Measurements from ENCODE around the gene ACE.
A peak's percentile ranks its signal among the peaks of the same experiment; 100 is the strongest.

Gene ACE

DNA sequence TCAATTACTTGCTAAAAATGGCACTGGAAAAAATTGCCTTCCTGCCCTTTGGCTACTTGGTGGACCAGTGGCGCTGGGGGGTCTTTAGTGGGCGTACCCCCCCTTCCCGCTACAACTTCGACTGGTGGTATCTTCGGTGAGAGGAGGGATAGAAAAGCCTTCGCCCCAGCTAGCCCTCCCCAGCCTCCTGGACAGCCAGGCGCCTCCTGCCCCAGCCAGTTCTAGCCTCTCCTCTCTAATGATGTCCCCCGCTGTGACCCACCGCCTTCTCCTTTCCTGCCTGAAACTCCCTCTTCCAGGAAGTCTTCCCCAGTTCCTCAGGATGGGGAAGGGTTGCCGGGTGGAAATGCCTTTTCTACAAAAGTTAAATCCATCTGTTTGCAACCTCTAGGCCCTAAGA lies 6.2 kb downstream of the ACE start:
- Histone ChIP-seq H3K9me3 (ENCODE audit: control insufficient read depth, insufficient read depth, low read depth, low read length) (no peaks in the 10 kb centered on the region), H3K36me3 (ENCODE audit: control insufficient read depth in 2 of 2, insufficient read depth in 1 of 2, low read length in 2 of 2) (no peaks in the 10 kb centered on the region; a peak in 1 of 3 replicates), H3K4me3 (ENCODE audit: low read depth, low read length) (no peak overlapping the region), H3K4me1 (ENCODE audit: control insufficient read depth, insufficient read depth, low read length) (peaks cover 3% of the 10 kb centered on the region), H3K27ac (ENCODE audit: extremely low read depth, low read depth, low read length) (no peak overlapping the region)
- no peak for TF ChIP-seq ZNF791 (tag by site-specific recombination; IDR thresholded peaks at IDR 0.05)
- no peak for TF ChIP-seq ZNF16 (tag by site-specific recombination; IDR thresholded peaks at IDR 0.05; ENCODE audit: low read depth)
- no peak for TF ChIP-seq ZNF580 (tag by site-specific recombination; IDR thresholded peaks at IDR 0.05)
- peak; percentile 46; the same call in 1 of the 2 replicates for TF ChIP-seq ZIC2 (tag by site-specific recombination; IDR thresholded peaks at IDR 0.05)
- POLR2A ChIA-PET, result no interaction called here
- CTCF ChIA-PET, result interaction anchor here (8.1 kb wide), 1 partner anchor 57 kb away, joined by 159 read pairs; no protein-coding TSS in a partner anchor

DNA sequence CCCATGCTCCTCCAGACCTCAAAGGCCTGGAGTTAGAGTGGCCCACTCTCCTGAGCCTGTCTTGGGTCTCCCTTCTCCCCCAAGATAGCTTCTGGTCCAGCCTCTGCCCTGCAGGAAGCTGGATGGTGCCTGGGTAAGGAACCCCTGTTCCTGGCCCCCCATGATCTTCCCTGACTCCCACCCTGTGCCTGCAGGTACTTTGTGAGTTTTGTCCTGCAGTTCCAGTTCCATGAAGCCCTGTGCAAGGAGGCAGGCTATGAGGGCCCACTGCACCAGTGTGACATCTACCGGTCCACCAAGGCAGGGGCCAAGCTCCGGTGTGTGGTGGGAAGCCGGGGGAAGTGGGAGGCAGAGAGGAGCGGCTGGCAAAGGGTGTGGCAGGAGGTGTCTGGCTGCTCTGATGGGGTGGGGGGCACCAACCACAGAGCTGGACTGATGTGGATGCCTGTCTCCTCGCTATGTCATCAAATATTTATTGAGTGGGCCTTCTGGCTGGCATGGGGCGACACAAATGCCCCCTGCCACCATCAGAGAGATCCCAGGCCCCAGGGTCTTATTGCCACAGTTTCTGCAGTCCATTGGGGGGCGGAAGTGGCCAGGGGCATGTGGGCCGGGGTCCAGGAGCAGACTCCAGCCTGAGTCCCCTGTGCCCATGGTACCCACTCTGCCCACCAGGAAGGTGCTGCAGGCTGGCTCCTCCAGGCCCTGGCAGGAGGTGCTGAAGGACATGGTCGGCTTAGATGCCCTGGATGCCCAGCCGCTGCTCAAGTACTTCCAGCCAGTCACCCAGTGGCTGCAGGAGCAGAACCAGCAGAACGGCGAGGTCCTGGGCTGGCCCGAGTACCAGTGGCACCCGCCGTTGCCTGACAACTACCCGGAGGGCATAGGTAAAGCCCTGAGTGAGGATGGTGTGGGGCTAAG lies 7.1 kb downstream of the ACE start:
- TF ChIP-seq, protein P1, sequence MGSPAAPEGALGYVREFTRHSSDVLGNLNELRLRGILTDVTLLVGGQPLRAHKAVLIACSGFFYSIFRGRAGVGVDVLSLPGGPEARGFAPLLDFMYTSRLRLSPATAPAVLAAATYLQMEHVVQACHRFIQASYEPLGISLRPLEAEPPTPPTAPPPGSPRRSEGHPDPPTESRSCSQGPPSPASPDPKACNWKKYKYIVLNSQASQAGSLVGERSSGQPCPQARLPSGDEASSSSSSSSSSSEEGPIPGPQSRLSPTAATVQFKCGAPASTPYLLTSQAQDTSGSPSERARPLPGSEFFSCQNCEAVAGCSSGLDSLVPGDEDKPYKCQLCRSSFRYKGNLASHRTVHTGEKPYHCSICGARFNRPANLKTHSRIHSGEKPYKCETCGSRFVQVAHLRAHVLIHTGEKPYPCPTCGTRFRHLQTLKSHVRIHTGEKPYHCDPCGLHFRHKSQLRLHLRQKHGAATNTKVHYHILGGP (tag by site-specific recombination; IDR thresholded peaks at IDR 0.05), result no peak
- TF ChIP-seq ZIC2 (tag by site-specific recombination; IDR thresholded peaks at IDR 0.05) (no peak), SALL2 (tag by site-specific recombination; IDR thresholded peaks at IDR 0.05; ENCODE audit: borderline replicate concordance) (no peak), GLIS2 (tag by site-specific recombination; IDR thresholded peaks at IDR 0.05) (0 out of 2 replicates have a peak, but pooled peaks have one; percentile 9), WT1 (tag by site-specific recombination; IDR thresholded peaks at IDR 0.05) (no peak), PBX3 (CRISPR knock-in tag; IDR thresholded peaks at IDR 0.05) (no peak), HIC1 (tag by site-specific recombination; IDR thresholded peaks at IDR 0.05) (0 out of 2 replicates have a peak, but pooled peaks have one; percentile 17), ZNF664 (tag by site-specific recombination; IDR thresholded peaks at IDR 0.05) (no peak), ZNF677 (tag by site-specific recombination; IDR thresholded peaks at IDR 0.05) (no peak), ZNF175 (tag by site-specific recombination; IDR thresholded peaks at IDR 0.05) (no peak), ZNF830 (tag by site-specific recombination; IDR thresholded peaks at IDR 0.05; ENCODE audit: low read depth) (no peak)
- TF ChIP-seq, protein P2, sequence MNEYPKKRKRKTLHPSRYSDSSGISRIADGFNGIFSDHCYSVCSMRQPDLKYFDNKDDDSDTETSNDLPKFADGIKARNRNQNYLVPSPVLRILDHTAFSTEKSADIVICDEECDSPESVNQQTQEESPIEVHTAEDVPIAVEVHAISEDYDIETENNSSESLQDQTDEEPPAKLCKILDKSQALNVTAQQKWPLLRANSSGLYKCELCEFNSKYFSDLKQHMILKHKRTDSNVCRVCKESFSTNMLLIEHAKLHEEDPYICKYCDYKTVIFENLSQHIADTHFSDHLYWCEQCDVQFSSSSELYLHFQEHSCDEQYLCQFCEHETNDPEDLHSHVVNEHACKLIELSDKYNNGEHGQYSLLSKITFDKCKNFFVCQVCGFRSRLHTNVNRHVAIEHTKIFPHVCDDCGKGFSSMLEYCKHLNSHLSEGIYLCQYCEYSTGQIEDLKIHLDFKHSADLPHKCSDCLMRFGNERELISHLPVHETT (tag by site-specific recombination; IDR thresholded peaks at IDR 0.05), result no peak
- ChIA-PET POLR2A (no interaction called here), CTCF (interaction anchor here (0.7 to 8.1 kb wide), 2 partner anchors 39 to 58 kb away, joined by 4 to 159 read pairs; no protein-coding TSS in a partner anchor)
- Histone ChIP-seq H3K27ac (ENCODE audit: extremely low read depth, low read depth, low read length) (no peak overlapping the region), H3K9me3 (ENCODE audit: control insufficient read depth, insufficient read depth, low read depth, low read length) (no peaks in the 10 kb centered on the region), H3K36me3 (ENCODE audit: control insufficient read depth in 2 of 2, insufficient read depth in 1 of 2, low read length in 2 of 2) (peaks cover 0 to 3% of the 10 kb centered on the region in 2 experiments; a peak in 2 of 3 replicates), H3K4me3 (ENCODE audit: low read depth, low read length) (no peak overlapping the region), H3K4me1 (ENCODE audit: control insufficient read depth, insufficient read depth, low read length) (peaks cover 3% of the 10 kb centered on the region)

Measured in HEK293 (cell line).